Fibroblast of lung (primary cell): ENCODE data around the gene MYOC. TPM values are rescaled to one million over a fixed set of nuclear protein-coding genes. Genes with fewer than 3 reads are reported as not detected.

Source experiments
- DNase-seq, 2 donors: peaks; one replicate each; pipeline versions ENCODE4 v3.0.0 to v3.0.0-alpha.2; 2010; ENCODE audit warnings: low read depth in 2 of 2
- H2AFZ ChIP-seq: 2 replicates; pipeline ENCODE4 v1.5.1; 2012; ENCODE audit warnings: low read length, control low read depth, inconsistent platforms
- H3K27ac ChIP-seq: 2 replicates; pipeline ENCODE4 v1.5.1; 2011; ENCODE audit warnings: low read length, control low read depth; ENCODE audit not compliant: insufficient read depth
- H3K27me3 ChIP-seq: 2 replicates; pipeline ENCODE4 v1.5.1; 2011; ENCODE audit warnings: mild to moderate bottlenecking, low read length; ENCODE audit not compliant: control insufficient read depth, insufficient read depth
- H3K36me3 ChIP-seq: 2 replicates; pipeline ENCODE4 v1.5.1; 2011; ENCODE audit warnings: low read length; ENCODE audit not compliant: control insufficient read depth, insufficient read depth
- H3K4me1 ChIP-seq: 2 replicates; pipeline ENCODE4 v1.5.1; 2011; ENCODE audit warnings: low read length; ENCODE audit not compliant: control insufficient read depth, insufficient read depth; ENCODE audit errors: extremely low read depth
- H3K4me2 ChIP-seq: 2 replicates; pipeline ENCODE4 v1.5.1; 2011; ENCODE audit warnings: low read length, control low read depth; ENCODE audit not compliant: insufficient read depth; ENCODE audit errors: extremely low read depth
- H3K4me3 ChIP-seq, 4 experiments: fragments of 200-600 bp in 1 of 4; sonication (generic) in 1 of 4; replicated peaks in 1 of 4; 2 replicates each; pipeline ENCODE4 v1.5.1; 2011 to 2016; ENCODE audit warnings: low read length in 4 of 4, low read depth in 3 of 4, mild to moderate bottlenecking in 3 of 4, control low read depth in 2 of 4, inconsistent platforms in 1 of 4, mixed read lengths in 1 of 4; ENCODE audit not compliant: insufficient read depth in 1 of 4; ENCODE audit errors: control extremely low read depth in 1 of 4
- H3K79me2 ChIP-seq: 2 replicates; pipeline ENCODE4 v1.5.1; 2012; ENCODE audit warnings: mild to moderate bottlenecking, low read length, inconsistent platforms; ENCODE audit not compliant: control insufficient read depth, insufficient read depth
- H3K9ac ChIP-seq: 2 replicates; pipeline ENCODE4 v1.5.1; 2011; ENCODE audit warnings: mild to moderate bottlenecking, low read length, control low read depth; ENCODE audit not compliant: insufficient read depth
- H3K9me3 ChIP-seq: 2 replicates; pipeline ENCODE4 v1.5.1; 2012; ENCODE audit warnings: low read depth, low read length; ENCODE audit not compliant: control insufficient read depth, insufficient read depth
- H4K20me1 ChIP-seq: 2 replicates; pipeline ENCODE4 v1.5.1; 2011; ENCODE audit warnings: low read length; ENCODE audit not compliant: control insufficient read depth, insufficient read depth; ENCODE audit errors: extremely low read depth
- EZH2 ChIP-seq: IDR thresholded peaks from 2 replicates; pipeline ENCODE4 v1.5.1; 2012; ENCODE audit warnings: low read length, control low read depth, mild to moderate bottlenecking; ENCODE audit errors: missing control alignments
- polyA plus RNA-seq, 2 donors: library from polyadenylated mRNA; depleted of rRNA in 1 of 2; stranded (reverse) in 1 of 2; unstranded in 1 of 2; fragments of >200 nt; gene quantifications; 2 replicates each; pipeline ENCODE4 v1.2.1, GENCODE V29; 2011 to 2012; ENCODE audit warnings: missing spikeins in 1 of 2
- total RNA-seq: library from RNA; depleted of rRNA; stranded (reverse); fragments of >200 nt; gene quantifications from 2 replicates; pipeline ENCODE4 v1.2.1, GENCODE V29; 2014
- TF ChIP-seq, protein P1 (sequence below), 2 donors: IDR thresholded peaks in 1 of 2; conservative IDR thresholded peaks in 1 of 2; 1 replicate in 1 of 2; 2 replicates in 1 of 2; pipeline ENCODE4 v1.5.1; 2011 to 2012; ENCODE audit warnings: low read length in 2 of 2, control low read depth in 1 of 2, inconsistent platforms in 1 of 2, low read depth in 1 of 2, mild to moderate bottlenecking in 1 of 2

Gene MYOC
- total and polyA plus RNA-seq, 2 donors (not counting 1 experiment from before 2014, with no cell fraction given) = 1.2 to 2.0 TPM

DNA sequence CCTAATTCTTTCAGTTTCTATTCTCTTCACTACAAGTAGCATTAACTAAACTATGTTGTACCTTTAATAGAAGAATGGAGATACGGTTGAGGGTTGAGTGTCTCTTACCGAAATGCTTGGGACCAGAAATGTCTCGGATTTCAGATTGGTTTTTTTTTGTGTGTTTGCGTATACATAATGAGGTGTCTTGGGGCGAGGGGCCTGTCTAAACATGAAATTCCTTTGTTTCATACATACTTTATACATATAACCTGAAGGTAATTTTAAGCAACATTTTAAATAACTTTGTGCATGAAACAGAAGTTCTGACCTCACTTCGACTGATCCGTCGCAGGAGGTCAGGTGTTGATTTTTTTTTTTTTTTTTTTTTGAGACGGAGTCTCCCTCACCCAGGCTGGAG, 66.8 kb downstream of the MYOC start:
- Histone ChIP-seq H2AFZ (no peak overlapping the region), H3K27me3 (no peaks in the 10 kb centered on the region), H3K9ac (no peak overlapping the region), H3K4me3 (no peak overlapping the region), H3K9me3 (no peaks in the 10 kb centered on the region), H3K36me3 (peaks cover 13% of the 10 kb centered on the region), H3K27ac (no peak overlapping the region), H3K79me2 (no peaks in the 10 kb centered on the region), H4K20me1 (no peaks in the 10 kb centered on the region), H3K4me2 (no peak overlapping the region), H3K4me1 (peaks cover 2% of the 10 kb centered on the region)
- DNase-seq = no peak
- TF ChIP-seq, protein P1, sequence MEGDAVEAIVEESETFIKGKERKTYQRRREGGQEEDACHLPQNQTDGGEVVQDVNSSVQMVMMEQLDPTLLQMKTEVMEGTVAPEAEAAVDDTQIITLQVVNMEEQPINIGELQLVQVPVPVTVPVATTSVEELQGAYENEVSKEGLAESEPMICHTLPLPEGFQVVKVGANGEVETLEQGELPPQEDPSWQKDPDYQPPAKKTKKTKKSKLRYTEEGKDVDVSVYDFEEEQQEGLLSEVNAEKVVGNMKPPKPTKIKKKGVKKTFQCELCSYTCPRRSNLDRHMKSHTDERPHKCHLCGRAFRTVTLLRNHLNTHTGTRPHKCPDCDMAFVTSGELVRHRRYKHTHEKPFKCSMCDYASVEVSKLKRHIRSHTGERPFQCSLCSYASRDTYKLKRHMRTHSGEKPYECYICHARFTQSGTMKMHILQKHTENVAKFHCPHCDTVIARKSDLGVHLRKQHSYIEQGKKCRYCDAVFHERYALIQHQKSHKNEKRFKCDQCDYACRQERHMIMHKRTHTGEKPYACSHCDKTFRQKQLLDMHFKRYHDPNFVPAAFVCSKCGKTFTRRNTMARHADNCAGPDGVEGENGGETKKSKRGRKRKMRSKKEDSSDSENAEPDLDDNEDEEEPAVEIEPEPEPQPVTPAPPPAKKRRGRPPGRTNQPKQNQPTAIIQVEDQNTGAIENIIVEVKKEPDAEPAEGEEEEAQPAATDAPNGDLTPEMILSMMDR (conservative IDR thresholded peaks at IDR 0.05 in 1 of 2, IDR thresholded peaks at IDR 0.05 in 1 of 2; ENCODE audit: low read depth in 1 of 2, low read length in 2 of 2) = no peak
- no peak for TF ChIP-seq EZH2

Other genes with a start within 250 kb of the MYOC start
- 31.8 and 50.4 TPM in 2 replicates for gene PRRC2C, start 167.2 kb downstream of the MYOC start, total RNA-seq
- 48.5 and 56.3 TPM in 2 replicates for gene PRRC2C, start 167.2 kb downstream of the MYOC start, polyA plus RNA-seq
- not detected in 2 replicates for gene MYOCOS, start 30.4 kb downstream of the MYOC start, total RNA-seq
- gene MYOCOS, start 30.4 kb downstream of the MYOC start, polyA plus RNA-seq = not detected in 2 replicates
- gene VAMP4, start 89.4 kb upstream of the MYOC start, total RNA-seq = 14.1 and 32.9 TPM in 2 replicates
- 21.8 and 29.0 TPM in 2 replicates for gene VAMP4, start 89.4 kb upstream of the MYOC start, polyA plus RNA-seq
- gene METTL13, start 129.0 kb upstream of the MYOC start, total RNA-seq = 38.0 and 38.5 TPM in 2 replicates
- gene METTL13, start 129.0 kb upstream of the MYOC start, polyA plus RNA-seq = 27.3 and 42.4 TPM in 2 replicates
- gene DNM3, start 188.8 kb upstream of the MYOC start, total RNA-seq = 1.8 and 3.6 TPM in 2 replicates
- 1.6 and 1.9 TPM in 2 replicates for gene DNM3, start 188.8 kb upstream of the MYOC start, polyA plus RNA-seq